ENCODE measurements around the gene LAMA3.
A peak's percentile ranks its signal among the peaks of the same experiment; 100 is the strongest.

LAMA3 gene

DNA sequence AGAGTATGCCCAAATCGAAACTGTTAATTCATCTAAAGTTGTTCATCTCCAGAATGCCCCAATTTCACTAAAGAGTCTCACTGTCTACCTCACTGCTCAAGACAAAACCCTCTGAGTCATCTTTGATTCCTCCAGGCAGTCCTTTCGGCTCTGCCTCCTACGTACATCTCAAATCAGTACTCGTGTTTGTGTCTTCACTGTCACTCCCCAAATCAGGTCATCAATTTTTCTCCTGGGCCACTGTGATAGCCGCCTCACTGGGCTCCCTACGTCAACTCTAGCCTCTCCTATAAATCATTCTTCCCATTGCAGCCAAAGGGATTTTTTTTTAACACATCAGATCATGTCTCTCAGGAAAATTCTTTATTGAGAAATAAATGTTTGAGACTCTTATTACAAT lies 283.2 kb downstream of the LAMA3 start:
- Histone ChIP-seq H3K4me3 (ENCODE audit: low read length) (no peak overlapping the region), H3K4me1 (ENCODE audit: control insufficient read depth, insufficient read depth, low read length) (no peaks in the 10 kb centered on the region)

DNA sequence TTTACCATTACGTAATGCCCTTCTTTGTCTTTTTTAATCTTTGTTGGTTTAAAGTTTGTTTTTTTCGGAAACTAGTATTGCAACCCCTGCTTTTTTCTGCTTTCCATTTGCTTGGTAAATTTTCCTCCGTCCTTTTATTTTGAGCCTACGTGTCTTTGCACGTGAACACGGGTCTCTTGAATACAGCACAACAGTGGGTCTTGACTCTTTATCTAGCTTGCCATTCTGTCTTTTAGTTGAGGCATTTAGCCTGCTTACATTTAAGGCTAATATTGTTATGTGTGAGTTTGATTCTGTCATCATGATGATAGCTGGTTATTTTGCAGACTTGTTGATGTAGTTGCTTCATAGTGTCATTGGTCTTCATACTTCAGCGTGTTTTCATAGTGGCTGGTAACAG lies 287.9 kb downstream of the LAMA3 start:
- Histone ChIP-seq H3K4me1 (ENCODE audit: control insufficient read depth, insufficient read depth, low read length) (peaks cover 9% of the 10 kb centered on the region), H3K4me2 (ENCODE audit: low read length) (no peak overlapping the region), H3K9ac (ENCODE audit: low read depth, low read length) (no peak overlapping the region), H3K36me3 (ENCODE audit: insufficient read depth, low read length) (no peaks in the 10 kb centered on the region), H3K9me3 (replicated peaks; ENCODE audit: low read length) (no peaks in the 10 kb centered on the region), H3K4me3 (ENCODE audit: low read length) (no peak overlapping the region), H3K27me3 (ENCODE audit: control insufficient read depth, insufficient read depth, low read length) (peaks cover 5% of the 10 kb centered on the region)

More for the DNA sequence above, 283.2 kb downstream of the LAMA3 start:
- Histone ChIP-seq H3K4me2 (ENCODE audit: low read length) (no peak overlapping the region), H3K9me3 (replicated peaks; ENCODE audit: low read length) (no peaks in the 10 kb centered on the region), H3K27me3 (ENCODE audit: control insufficient read depth, insufficient read depth, low read length) (peaks cover 28% of the 10 kb centered on the region), H3K36me3 (ENCODE audit: insufficient read depth, low read length) (no peaks in the 10 kb centered on the region), H3K9ac (ENCODE audit: low read depth, low read length) (no peak overlapping the region)

DNA sequence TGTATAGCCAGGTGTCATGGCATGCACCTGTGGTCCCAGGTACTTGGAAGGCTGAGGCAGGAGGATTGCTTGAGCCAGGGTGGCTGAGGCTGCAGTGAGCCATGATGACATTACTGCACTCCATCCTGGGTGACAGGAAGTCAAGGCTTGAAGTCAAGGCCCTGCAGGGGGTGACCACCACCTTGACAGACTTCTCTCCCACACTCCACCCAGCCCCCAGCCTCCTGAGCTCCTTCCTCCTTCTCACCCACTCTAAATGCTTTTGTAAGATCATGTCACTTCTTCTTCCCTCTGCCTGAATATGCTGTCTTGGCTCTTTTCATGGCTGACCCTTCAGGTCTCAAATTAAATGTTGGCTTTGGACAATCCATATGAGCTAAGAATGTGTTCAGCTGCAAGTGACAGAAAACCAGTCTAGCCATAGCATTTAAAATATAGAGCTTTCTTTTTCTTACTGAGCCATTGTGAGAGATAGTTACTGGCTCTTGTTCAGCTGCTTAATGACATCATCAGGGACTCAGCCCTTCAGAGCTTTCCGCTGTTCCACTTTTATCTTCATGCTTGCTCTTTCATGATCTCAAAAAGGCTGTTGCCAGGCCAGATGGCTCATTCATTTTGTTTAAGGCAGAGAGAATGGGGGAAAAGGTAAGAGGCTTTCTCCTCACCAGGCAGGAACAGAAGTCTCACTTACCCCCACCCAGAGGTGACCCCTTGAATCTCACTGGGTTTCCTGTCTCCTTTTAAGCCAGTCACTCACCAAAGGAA lies 288.6 kb downstream of the LAMA3 start:
- H3K4me3 ChIP-seq (ENCODE audit: low read length) = no peak overlapping the region
- H3K36me3 ChIP-seq (ENCODE audit: insufficient read depth, low read length) = no peaks in the 10 kb centered on the region
- no peaks in the 10 kb centered on the region for H3K27me3 ChIP-seq (ENCODE audit: control insufficient read depth, insufficient read depth, low read length)
- no peaks in the 10 kb centered on the region for H3K9me3 ChIP-seq (replicated peaks; ENCODE audit: low read length)
- no peak overlapping the region for H3K9ac ChIP-seq (ENCODE audit: low read depth, low read length)
- H3K4me1 ChIP-seq (ENCODE audit: control insufficient read depth, insufficient read depth, low read length) = peaks cover 17% of the 10 kb centered on the region
- H3K4me2 ChIP-seq (ENCODE audit: low read length) = no peak overlapping the region

DNA sequence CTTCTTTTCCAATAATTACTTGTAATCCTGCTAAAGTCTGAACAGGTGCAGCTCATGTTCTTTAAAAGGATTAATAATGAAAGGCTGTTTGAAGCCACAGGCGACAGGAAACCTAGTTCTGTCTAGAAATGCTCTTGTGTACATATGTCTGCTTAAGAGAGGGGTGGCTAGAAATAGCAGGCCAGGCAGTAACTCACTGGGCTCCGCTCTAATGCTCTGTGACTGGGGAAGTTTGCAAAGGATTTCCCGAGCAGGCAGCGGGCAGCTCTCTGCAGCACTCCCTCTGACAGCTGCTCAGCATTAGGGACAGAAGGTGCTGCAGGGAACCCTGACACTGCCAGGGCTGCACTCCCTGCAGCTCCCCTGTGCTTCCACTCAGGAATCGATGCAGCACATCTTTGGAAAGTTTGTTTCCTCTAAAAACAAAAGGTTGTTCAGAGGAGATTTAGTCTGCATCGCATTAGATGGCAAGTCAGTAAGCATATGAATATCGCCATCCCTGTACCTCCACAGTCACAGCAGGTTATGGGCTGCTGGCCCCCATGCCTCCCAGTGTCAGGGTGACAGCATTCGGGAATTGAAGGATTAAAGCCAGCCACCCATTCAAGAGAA lies 292.2 kb downstream of the LAMA3 start:
- Histone ChIP-seq H3K4me2 (ENCODE audit: low read length) (no peak overlapping the region), H3K27me3 (ENCODE audit: control insufficient read depth, insufficient read depth, low read length) (no peaks in the 10 kb centered on the region), H3K9me3 (replicated peaks; ENCODE audit: low read length) (no peaks in the 10 kb centered on the region), H3K36me3 (ENCODE audit: insufficient read depth, low read length) (no peaks in the 10 kb centered on the region), H3K4me1 (ENCODE audit: control insufficient read depth, insufficient read depth, low read length) (peaks cover 18% of the 10 kb centered on the region), H3K9ac (ENCODE audit: low read depth, low read length) (no peak overlapping the region), H3K4me3 (ENCODE audit: low read length) (no peak overlapping the region)

DNA sequence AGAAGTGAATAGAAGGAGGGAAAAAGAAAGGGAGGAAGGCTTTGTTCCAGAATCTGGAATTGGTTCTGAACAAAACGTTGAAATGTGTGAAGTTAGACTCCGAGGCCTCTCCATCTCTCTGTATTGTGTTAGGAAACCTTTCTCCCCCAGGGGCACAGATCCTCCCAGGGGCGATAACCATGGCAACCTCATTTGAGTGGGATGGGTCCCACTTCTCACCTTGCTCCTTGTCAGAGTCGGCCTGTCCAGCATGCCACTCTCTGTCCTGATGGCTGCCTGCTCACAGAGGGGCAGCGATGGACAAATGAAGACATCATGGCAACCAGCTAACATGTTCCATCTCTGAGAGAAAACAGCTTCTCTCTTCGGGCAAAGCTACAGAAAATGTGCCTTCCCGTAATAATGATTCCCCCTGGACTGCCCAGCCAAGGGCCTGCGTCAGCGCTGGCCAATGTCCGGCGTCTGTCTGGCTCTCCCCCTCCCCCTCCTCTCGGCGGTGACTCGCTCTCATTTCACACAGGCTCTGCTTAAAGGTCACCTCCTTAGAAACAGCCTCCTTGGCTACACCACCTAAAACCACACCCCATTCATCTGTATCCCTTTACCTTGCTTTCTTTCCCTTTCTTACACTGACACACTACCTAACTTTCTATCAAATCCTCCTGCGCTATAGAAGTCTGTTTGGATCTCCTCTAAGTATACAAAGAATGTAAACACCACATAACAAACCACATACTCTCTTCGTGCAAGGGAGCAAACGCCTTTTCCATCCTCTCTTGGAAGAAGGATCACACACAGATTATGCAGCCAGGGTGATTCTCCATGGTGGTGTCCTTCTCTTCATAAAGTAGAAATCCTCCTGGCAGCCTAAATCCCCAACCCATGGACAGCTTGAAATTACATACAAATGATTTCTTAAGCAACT lies 293.2 kb downstream of the LAMA3 start:
- no peaks in the 10 kb centered on the region for H3K36me3 ChIP-seq (ENCODE audit: insufficient read depth, low read length)
- H3K4me1 ChIP-seq (ENCODE audit: control insufficient read depth, insufficient read depth, low read length) = peaks cover 18% of the 10 kb centered on the region
- H3K4me2 ChIP-seq (ENCODE audit: low read length) = peak overlapping the region; percentile 70
- peak overlapping the region; percentile 26 for H3K9ac ChIP-seq (ENCODE audit: low read depth, low read length)
- no peaks in the 10 kb centered on the region for H3K27me3 ChIP-seq (ENCODE audit: control insufficient read depth, insufficient read depth, low read length)
- peak overlapping the region; percentile 41 for H3K4me3 ChIP-seq (ENCODE audit: low read length)
- H3K9me3 ChIP-seq (replicated peaks; ENCODE audit: low read length) = no peaks in the 10 kb centered on the region

DNA sequence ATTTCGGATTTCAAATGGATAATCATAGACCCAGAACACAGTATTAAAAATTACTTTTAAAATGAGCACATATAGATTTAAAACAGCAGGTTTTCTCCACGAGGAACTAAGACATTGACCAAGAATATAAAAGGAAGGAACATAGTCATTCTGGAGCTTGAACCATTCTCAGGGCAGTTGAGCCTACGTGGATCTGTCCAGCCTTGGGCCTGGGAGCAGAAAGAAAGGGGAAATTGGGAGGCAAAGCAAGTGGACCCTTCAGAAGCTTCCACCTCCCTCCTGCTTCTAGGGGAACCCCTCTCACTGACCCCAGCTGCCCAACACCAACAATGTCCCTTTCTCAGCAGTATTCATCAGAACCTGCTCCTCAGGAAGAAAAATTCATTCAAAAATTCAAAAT lies 293.9 kb downstream of the LAMA3 start:
- Histone ChIP-seq H3K9me3 (replicated peaks; ENCODE audit: low read length) (no peaks in the 10 kb centered on the region), H3K9ac (ENCODE audit: low read depth, low read length) (no peak overlapping the region), H3K36me3 (ENCODE audit: insufficient read depth, low read length) (no peaks in the 10 kb centered on the region), H3K4me2 (ENCODE audit: low read length) (no peak overlapping the region), H3K4me3 (ENCODE audit: low read length) (no peak overlapping the region), H3K27me3 (ENCODE audit: control insufficient read depth, insufficient read depth, low read length) (no peaks in the 10 kb centered on the region), H3K4me1 (ENCODE audit: control insufficient read depth, insufficient read depth, low read length) (peaks cover 18% of the 10 kb centered on the region)

DNA sequence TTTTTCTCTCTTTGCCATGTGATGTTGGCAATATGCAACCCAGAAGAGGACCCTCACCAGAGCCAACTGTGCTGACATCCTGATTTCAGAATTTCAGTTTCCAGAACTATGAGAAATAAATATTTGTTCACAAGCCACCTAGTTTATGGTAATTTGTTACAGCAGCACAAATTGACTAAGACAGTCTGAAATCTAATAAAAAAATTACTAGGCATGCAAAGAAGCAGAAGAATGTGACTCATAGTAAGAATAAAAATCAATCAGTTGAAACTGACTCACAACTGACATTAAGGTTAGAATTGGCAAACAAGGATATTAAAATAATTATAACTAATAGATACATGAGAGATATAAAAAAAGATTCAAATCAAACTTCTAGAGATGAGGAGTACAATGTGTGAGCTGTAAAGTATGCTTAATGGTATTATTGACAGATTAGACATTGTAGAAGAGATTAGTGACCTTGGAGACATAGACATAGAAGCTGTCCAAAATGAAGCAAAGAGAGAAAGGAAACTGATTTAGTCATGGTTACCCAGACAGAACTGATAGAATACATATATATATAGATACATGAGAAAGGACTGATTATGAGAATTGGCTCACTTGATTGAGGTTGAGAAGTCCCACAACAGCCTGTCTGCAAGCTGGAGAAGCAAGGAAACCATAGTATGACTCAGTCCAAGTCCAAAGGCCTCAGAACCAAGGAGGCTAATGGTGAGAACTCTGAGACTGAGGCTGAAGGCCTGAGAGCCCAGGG lies 297.5 kb downstream of the LAMA3 start:
- H3K9me3 ChIP-seq (replicated peaks; ENCODE audit: low read length) = no peaks in the 10 kb centered on the region
- no peak overlapping the region for H3K9ac ChIP-seq (ENCODE audit: low read depth, low read length)
- no peaks in the 10 kb centered on the region for H3K27me3 ChIP-seq (ENCODE audit: control insufficient read depth, insufficient read depth, low read length)
- H3K4me3 ChIP-seq (ENCODE audit: low read length) = no peak overlapping the region
- no peaks in the 10 kb centered on the region for H3K36me3 ChIP-seq (ENCODE audit: insufficient read depth, low read length)
- H3K4me1 ChIP-seq (ENCODE audit: control insufficient read depth, insufficient read depth, low read length) = peaks cover 12% of the 10 kb centered on the region
- no peak overlapping the region for H3K4me2 ChIP-seq (ENCODE audit: low read length)

DNA sequence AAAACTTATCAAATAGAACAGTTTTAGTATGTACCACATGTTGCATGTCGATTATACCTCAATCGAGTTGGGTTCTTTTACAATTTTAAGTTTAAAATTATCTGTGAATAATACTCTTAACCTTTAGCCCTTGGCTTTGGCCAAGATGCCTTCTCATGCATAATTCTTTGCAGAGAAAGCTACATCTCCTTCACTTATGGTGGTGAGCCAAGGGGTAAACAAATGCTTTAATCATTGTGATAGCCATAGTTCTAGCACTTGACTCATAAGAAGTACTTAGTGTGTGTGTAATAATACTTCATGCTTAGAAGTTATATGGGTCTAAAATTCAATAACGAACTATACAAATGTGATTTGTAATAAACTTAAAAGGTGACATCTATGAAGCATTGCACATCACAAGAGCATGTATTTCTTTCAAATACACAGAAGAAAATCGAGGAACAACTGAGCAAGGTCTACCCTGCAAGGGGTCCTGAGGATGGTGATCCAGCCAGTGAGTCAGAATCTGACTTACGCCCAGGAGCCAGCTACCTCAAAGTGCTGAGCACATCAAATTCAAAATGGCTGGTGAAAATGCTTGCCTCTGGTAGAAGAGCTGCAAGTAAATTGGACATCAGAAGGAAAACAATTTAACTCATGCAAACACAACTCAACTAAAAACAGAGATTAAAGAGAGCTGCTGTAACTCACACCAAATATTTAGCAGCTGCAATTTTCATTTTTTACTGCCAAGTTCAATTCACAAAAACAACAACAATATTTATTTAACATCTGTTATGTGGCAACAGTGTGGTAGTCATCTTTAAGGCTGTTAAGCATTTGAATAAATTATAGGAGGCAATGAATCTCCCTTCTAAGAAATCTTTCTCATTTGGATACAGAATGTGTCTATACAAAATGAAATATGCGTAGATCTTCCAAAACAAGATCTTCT lies 301.5 kb downstream of the LAMA3 start:
- no peaks in the 10 kb centered on the region for H3K27me3 ChIP-seq (ENCODE audit: control insufficient read depth, insufficient read depth, low read length)
- no peaks in the 10 kb centered on the region for H3K36me3 ChIP-seq (ENCODE audit: insufficient read depth, low read length)
- H3K9me3 ChIP-seq (replicated peaks; ENCODE audit: low read length) = no peaks in the 10 kb centered on the region
- no peak overlapping the region for H3K9ac ChIP-seq (ENCODE audit: low read depth, low read length)
- no peak overlapping the region for H3K4me2 ChIP-seq (ENCODE audit: low read length)
- H3K4me1 ChIP-seq (ENCODE audit: control insufficient read depth, insufficient read depth, low read length) = peaks cover 13% of the 10 kb centered on the region
- H3K4me3 ChIP-seq (ENCODE audit: low read length) = no peak overlapping the region

DNA sequence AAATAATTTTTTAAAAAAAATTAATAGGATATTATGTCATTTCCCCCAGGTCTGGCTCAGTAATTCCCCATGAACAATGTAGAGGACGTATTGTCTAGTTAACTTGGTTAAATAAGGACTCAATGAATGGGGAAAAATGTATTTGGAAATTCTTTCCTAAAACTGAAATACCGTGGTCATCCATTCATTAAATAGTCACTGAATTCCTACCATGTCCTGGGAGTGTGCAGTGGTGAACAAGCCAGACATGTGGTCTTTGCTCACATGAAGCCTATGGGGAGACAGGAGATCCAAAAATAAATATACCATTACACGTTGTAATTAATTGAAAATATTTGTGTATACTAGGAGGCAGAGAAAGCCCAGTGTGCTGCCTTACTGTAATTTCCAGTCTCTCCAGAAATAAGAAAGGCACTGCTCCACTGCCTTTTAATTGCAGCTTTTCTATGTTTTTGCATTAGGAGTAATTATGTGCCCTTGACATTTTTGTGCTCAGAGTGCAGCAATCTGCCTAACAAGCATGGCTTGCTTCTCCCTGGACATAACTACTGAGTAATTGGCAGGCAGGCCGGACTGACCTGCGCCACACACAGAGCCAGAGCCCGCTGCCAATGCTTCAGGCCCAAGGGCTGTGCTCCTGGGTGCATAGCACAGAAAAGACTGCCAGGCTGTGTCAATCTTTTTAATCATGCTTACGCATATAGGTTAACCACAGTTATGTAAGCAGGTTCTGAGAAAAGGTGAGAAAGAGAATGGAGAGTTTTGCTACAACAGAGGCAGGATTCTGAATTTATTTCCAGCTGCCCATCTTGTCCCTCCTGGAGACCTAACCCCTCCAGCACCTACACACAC lies 303.1 kb downstream of the LAMA3 start:
- no peak overlapping the region for H3K4me2 ChIP-seq (ENCODE audit: low read length)
- H3K9me3 ChIP-seq (replicated peaks; ENCODE audit: low read length) = no peaks in the 10 kb centered on the region
- no peaks in the 10 kb centered on the region for H3K36me3 ChIP-seq (ENCODE audit: insufficient read depth, low read length)
- no peak overlapping the region for H3K9ac ChIP-seq (ENCODE audit: low read depth, low read length)
- peaks cover 13% of the 10 kb centered on the region for H3K4me1 ChIP-seq (ENCODE audit: control insufficient read depth, insufficient read depth, low read length)
- no peak overlapping the region for H3K4me3 ChIP-seq (ENCODE audit: low read length)
- H3K27me3 ChIP-seq (ENCODE audit: control insufficient read depth, insufficient read depth, low read length) = no peaks in the 10 kb centered on the region

DNA sequence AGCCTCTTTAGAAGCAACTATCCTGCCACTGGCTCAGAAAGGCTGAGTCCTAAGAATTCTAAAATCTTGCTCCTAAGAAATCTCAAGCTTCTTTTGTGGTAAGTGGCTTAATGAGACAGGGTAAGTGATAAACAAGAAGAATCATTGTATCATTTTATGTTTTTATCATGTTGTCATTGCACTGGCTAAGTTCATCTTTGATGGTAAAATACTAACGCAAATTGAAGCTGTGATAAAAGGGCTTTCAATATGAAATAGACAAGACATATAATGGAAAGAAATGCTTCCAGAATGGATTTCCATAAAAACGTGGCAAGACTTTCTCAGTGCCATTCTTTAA lies 303.7 kb downstream of the LAMA3 start:
- no peaks in the 10 kb centered on the region for H3K9me3 ChIP-seq (replicated peaks; ENCODE audit: low read length)
- no peak overlapping the region for H3K9ac ChIP-seq (ENCODE audit: low read depth, low read length)
- no peak overlapping the region for H3K4me3 ChIP-seq (ENCODE audit: low read length)
- peaks cover 13% of the 10 kb centered on the region for H3K4me1 ChIP-seq (ENCODE audit: control insufficient read depth, insufficient read depth, low read length)
- H3K36me3 ChIP-seq (ENCODE audit: insufficient read depth, low read length) = no peaks in the 10 kb centered on the region
- no peaks in the 10 kb centered on the region for H3K27me3 ChIP-seq (ENCODE audit: control insufficient read depth, insufficient read depth, low read length)
- no peak overlapping the region for H3K4me2 ChIP-seq (ENCODE audit: low read length)

Measured in skeletal muscle satellite cell (primary cell).